HG03575 (cell line): ENCODE data around the gene SGSM2.

Experiments used
- ATAC-seq: cut with Tn5 transposase; IDR thresholded peaks from one replicate; pipeline ENCODE4 v1.9.1; 2021; ENCODE audit not compliant: unreplicated experiment, insufficient number of reproducible peaks, low FRiP score; ENCODE audit errors: extremely low read depth

Gene SGSM2

GRCh38 chr17:2406903-2407790, 69.8 kb downstream of the SGSM2 start:
- no peak for ATAC-seq

GRCh38 chr17:2410951-2411350, 73.7 kb downstream of the SGSM2 start:
- ATAC-seq: no peak

GRCh38 chr17:2412561-2413021, 75.3 kb downstream of the SGSM2 start:
- ATAC-seq: no peak

DNA sequence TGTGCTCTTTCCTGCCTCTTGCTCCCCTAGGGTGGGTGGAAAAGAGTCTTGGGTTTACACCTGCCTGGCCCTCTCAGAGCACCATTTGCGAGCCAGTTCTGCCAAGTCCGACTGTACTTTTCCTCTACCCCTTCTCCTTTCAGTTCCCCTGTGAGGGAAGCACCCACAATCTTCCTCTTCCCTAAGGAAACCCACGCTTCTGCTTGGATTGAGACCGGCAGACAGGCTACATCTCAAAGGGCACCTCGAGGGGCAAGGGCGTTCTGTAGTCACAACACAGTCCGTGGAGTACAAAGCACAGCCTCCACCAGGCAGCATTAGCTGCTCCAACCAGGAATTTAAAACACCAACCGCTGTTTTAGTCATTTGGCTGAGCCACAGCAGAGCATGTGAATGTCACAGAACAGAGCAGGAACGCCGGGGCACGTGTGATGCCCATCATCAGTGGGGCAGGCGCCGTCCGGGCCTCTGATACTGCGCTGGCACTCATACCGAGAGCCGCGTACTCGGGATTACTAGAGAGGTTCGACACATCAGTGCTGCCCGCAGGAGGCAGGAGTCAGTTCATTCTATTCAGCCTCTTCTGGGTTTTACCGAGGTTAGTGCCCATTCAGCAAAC, 77.3 kb downstream of the SGSM2 start:
- no peak for ATAC-seq

DNA sequence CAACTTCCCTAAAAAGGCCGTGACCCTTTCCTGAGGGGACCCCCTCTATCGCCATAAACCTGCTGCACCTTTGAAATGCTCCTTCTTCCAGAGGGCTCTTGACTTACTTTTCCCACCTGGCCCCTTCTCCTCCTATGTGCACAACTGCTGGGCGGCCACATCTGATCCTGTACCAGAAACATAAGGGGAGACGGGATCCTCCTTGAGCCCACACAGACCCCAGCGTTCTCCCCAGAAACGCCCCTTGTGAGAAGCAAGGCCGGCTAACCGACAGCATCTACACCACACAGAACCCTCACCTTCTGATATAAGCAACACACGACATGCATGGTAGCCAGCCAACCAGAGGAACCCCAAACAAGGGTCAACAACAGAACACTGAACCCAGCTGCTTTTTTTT, 77.8 kb downstream of the SGSM2 start:
- no peak for ATAC-seq

DNA sequence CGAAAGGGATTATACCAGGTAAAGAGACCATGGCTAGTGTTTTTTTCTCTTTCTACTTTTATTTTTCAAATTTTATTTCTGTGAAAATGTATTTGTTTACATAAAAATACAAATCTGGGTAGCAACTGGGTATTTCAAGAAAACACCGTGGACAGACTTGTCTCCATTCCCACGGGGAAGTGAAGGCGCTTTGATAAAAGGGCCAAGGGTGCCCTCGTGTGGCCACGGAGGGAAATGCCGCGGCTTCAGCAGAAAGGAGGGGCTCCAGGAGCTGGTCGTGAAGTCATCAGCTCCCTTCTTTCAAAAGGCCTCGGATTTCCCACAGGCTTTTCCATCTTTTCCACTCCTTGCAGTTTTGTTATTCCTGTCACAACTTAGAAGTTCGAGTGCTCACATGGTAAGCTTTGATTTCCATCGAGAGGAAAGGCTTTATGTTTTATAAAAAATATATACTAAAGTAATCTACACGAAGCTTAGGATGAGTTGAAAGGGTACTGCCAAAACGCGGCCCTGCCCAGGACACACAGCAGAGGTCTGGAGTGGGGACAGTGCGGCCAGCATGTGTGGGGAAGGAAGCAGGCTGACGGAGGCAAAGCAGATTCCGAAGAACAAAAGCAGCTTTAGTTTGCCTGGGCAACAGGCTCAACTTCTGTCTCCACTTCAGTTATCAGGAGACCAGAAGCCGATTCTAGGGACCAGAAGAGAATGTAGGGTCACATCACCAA, 78.9 kb downstream of the SGSM2 start:
- no peak for ATAC-seq

DNA sequence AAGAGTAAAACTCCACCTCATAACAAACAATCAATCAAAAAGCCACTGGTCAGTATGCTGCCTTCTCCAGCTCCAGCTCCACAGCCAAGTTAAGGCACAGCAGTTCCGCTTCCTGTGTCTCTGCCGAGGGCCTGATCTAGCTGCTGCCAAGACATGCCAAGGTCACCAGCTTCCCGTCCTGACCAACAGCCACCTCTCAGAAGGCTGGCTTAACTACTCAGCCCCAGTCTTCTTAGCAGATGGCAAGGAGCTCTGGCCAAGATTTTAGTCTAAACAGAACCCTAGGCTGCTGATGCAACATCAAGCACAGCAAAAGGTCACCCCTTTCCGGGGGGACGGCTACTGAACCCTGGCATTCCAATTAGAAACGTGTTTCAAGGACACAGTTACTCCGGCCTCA, 81.3 kb downstream of the SGSM2 start:
- no peak for ATAC-seq

DNA sequence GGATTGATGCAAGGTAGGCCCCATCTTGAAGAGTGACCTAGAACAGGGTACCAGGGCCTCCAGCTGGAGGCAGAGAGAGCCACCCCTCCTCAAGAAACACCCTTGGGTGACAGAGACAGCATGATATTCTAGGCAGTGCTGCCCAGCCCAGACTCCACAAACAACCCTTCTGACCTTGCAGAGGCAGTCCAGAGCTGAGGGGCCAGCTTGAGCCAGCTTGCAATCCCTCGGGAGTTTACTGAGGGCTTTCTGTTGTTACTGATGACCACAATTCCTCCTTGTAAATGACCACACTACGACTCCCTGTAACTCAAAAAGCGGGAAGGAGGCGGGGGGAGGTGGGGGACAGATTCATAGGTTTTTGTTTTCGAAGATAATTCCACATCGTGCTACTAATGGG, 82.2 kb downstream of the SGSM2 start:
- ATAC-seq: no peak

DNA sequence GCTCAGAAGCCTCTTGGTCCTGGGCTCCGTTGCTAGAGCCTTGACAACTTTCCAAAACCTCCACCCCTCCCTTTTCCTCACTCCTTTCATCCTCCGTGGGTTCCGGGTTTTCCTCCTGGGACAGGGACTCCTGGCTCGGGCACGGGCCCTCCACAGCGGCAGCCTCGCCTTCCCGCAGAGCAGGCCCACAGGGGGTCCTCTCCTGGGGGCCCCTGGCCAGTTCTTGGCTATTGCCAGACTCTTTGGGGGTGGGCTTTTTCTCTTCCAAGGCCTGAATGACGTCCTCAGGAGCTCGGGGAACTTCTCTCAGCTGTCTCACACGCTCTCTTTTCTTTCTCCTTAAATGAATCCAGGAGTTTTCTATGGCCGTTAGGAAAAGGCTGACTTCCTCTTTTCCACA, 82.9 kb downstream of the SGSM2 start:
- no peak for ATAC-seq

- no peak for ATAC-seq
These were observed 84.2 kb downstream of the SGSM2 start for GRCh38 chr17:2421315-2422147.

DNA sequence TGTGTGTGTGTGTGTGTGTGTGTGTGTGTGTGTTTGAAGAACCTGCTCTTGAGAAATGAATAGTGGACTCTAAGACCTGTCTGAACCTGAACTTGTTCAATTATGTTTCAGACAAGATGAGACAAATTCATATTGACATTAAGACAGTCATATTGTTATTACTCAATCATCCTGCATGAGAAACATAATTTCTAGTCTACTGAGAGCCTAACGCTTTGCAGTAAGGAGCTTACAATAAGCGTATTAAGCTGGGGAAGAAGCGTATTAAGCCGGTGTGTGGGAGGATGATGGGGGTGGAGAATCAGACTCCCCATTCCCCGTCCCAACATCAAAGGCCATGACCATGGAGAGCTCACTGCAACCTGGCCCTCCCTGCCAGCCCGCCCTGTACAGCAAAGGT, 86.0 kb downstream of the SGSM2 start:
- ATAC-seq: no peak

DNA sequence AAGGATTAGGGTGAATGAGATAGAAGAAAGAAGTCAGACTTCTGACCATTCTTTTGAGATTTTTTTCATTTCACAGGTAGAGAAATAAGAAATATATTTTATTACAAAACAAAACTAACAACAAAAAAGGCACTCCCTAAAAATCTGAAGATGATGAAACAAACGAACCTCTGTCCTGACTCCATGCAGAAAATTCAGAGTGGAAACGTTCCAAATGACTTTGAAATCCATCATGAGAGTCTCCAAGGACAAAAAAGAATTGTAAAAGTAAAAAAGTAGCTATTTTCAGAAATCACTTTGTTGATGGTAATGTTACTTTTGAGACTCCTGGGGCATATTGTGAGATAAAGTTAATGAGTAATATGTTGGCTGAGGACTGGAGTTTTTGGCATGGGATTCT, 89.9 kb downstream of the SGSM2 start:
- ATAC-seq: no peak

DNA sequence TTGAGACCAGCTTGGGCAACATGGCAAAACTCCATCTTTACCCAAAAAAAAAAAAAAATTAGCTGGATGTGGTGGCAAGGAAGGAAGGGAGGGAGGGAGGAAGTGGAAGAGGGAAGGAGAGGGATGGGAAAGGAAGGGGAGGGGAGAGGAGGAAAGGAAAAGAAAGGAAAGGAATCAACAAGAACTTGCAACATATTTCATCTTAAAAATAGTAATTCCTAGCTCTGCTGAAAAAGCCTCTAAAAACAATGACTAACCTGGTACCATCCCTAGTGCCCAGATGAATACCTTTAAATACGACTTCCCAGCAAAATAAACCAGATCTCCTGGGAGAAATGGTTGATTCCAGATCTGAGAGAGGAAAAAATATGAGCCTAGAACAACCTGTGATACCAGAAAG, 90.6 kb downstream of the SGSM2 start:
- no peak for ATAC-seq
